HCT116 (cell line): Measurements from ENCODE around the gene WNT3A. TPM values are rescaled to one million over a fixed set of nuclear protein-coding genes. Genes with fewer than 3 reads are reported as not detected.
"Not testable (repeated sequence)": the region's sequence is repeated elsewhere in the genome, so short reads cannot be mapped to it uniquely, and the experiment has no call there.

Source experiments
- ATAC-seq: fragments of 200-7000 bp; cut with Tn5 transposase; 2 replicates; pipeline ENCODE4 v1.9.1; 2020; ENCODE audit warnings: mild to moderate bottlenecking, moderate library complexity
- BruUV-seq: library from RNA; stranded (reverse); fragments of 400-500 nt; replicated peaks from 2 replicates; lab custom pipeline; 2021; lab: Mats Ljungman, UMichigan
- CTCF ChIA-PET: fragments of 300-600 bp; sonication (Branson Sonifier 250); formaldehyde crosslinking; loops from one replicate; lab custom pipeline; 2021; ENCODE audit warnings: antibody characterized with exemption; lab: Charles Lee
- POLR2A ChIA-PET: fragments of 300-600, 350-600 bp; sonication (Branson Sonifier 250); formaldehyde crosslinking; loops from one replicate; lab custom pipeline; 2021; ENCODE audit warnings: antibody characterized with exemption; lab: Charles Lee
- RAD21 ChIA-PET, 2 experiments: fragments of 300-600 bp; sonication (Branson Sonifier 250); formaldehyde crosslinking; loops; one replicate each; lab custom pipeline; 2023; ENCODE audit warnings: low total read pairs in 2 of 2; ENCODE audit not compliant: uncharacterized antibody in 2 of 2, unreplicated experiment in 2 of 2, low non-redundant PET in 1 of 2; lab: Charles Lee
- DNase-seq: peaks from one replicate; pipeline ENCODE4 v3.0.0-alpha.2; 2010; ENCODE audit warnings: low read depth, low spot score
- H2AFZ ChIP-seq: fragments of 200-600 bp; shearing (Covaris generic), sonication (generic); 2 replicates; pipeline ENCODE4 v1.6.1; 2017; ENCODE audit warnings: low read depth, mixed run types, mixed read lengths, antibody characterized with exemption, low read length; ENCODE audit not compliant: poor library complexity, severe bottlenecking
- H3K27ac ChIP-seq: 2 replicates; pipeline ENCODE4 v1.5.1; 2012; ENCODE audit warnings: low read depth, low read length
- H3K27me3 ChIP-seq: fragments of 200-600 bp; sonication (generic); 2 replicates; pipeline ENCODE4 v1.6.1; 2016; ENCODE audit warnings: mixed run types, low read length, mixed read lengths; ENCODE audit not compliant: insufficient read depth
- H3K36me3 ChIP-seq, 2 experiments: fragments of 200-500 bp in 1 of 2; fragments of 200-600 bp in 1 of 2; sonication (Bioruptor generic) in 1 of 2; sonication (generic) in 1 of 2; 2 replicates each; pipeline versions ENCODE4 v1.5.1 to v1.6.1; 2014 to 2016; ENCODE audit warnings: low read length in 2 of 2, inconsistent platforms in 1 of 2, mixed read lengths in 1 of 2, mixed run types in 1 of 2; ENCODE audit not compliant: insufficient read depth in 2 of 2, control insufficient read depth in 1 of 2
- H3K4me1 ChIP-seq, 2 experiments: fragments of 200-600 bp in 1 of 2; sonication (generic) in 1 of 2; 2 replicates each; pipeline versions ENCODE4 v1.5.1 to v1.6.1; 2012 to 2017; ENCODE audit warnings: low read length in 2 of 2, inconsistent platforms in 1 of 2, mild to moderate bottlenecking in 1 of 2, mixed read lengths in 1 of 2, mixed run types in 1 of 2, moderate library complexity in 1 of 2; ENCODE audit not compliant: insufficient read depth in 2 of 2, control insufficient read depth in 1 of 2
- H3K4me2 ChIP-seq: fragments of 200-600 bp; sonication (generic); 2 replicates; pipeline ENCODE4 v1.6.1; 2017; ENCODE audit warnings: mixed run types, low read length, mixed read lengths
- H3K4me3 ChIP-seq, 2 experiments: fragments of 200-600 bp in 1 of 2; sonication (generic) in 1 of 2; replicated peaks in 1 of 2; 2 replicates each; pipeline ENCODE4 v1.5.1; 2011 to 2016; ENCODE audit warnings: low read length in 2 of 2, control low read depth in 1 of 2, low read depth in 1 of 2, mild to moderate bottlenecking in 1 of 2, mixed read lengths in 1 of 2, mixed run types in 1 of 2
- H3K79me2 ChIP-seq: fragments of 200-600 bp; sonication (generic); 2 replicates; pipeline ENCODE4 v1.6.1; 2017; ENCODE audit warnings: mild to moderate bottlenecking, mixed run types, low read length, moderate library complexity, mixed read lengths; ENCODE audit not compliant: insufficient read depth
- H3K9ac ChIP-seq: fragments of 200-600 bp; sonication (generic); 2 replicates; pipeline ENCODE4 v1.6.1; 2016; ENCODE audit warnings: low read length, mixed read lengths
- H3K9me2 ChIP-seq: fragments of 200-600 bp; sonication (generic), shearing (Covaris generic); 2 replicates; pipeline ENCODE4 v1.6.1; 2017; ENCODE audit warnings: mixed run types, mild to moderate bottlenecking, moderate library complexity; ENCODE audit not compliant: insufficient read depth
- H3K9me3 ChIP-seq, 2 experiments: fragments of 200-500 bp in 1 of 2; fragments of 200-600 bp in 1 of 2; sonication (Bioruptor generic) in 1 of 2; sonication (generic) in 1 of 2; 2 replicates each; pipeline ENCODE4 v1.6.1; 2014 to 2017; ENCODE audit warnings: low read length in 2 of 2, mixed read lengths in 2 of 2, inconsistent platforms in 1 of 2, low read depth in 1 of 2, mild to moderate bottlenecking in 1 of 2, mixed run types in 1 of 2, moderate library complexity in 1 of 2; ENCODE audit not compliant: control insufficient read depth in 1 of 2, insufficient read depth in 1 of 2
- H4K20me1 ChIP-seq: fragments of 200-600 bp; sonication (generic), shearing (Covaris generic); 2 replicates; pipeline ENCODE4 v1.6.1; 2017; ENCODE audit warnings: mixed run types, mild to moderate bottlenecking, moderate library complexity; ENCODE audit not compliant: insufficient read depth
- RAD21 ChIP-seq: IDR thresholded peaks from 2 replicates; pipeline ENCODE4 v1.6.1; 2012; ENCODE audit warnings: low read depth, mild to moderate bottlenecking
- intact Hi-C: fragments of 100-400 bp; cut with micrococcal nuclease; formaldehyde crosslinking; loops from 2 replicates; pipeline ENCODE4 v1.10.0; 2022
- total RNA-seq: library from RNA; stranded (reverse); gene quantifications from one replicate; pipeline ENCODE4 v1.2.1, GENCODE V29; 2021; ENCODE audit not compliant: unreplicated experiment
- TF ChIP-seq, protein P1 (sequence below), 3 experiments: fragments of 200-600 bp in 1 of 3; sonication (generic) in 1 of 3; IDR thresholded peaks in 2 of 3; conservative IDR thresholded peaks in 1 of 3; 2 replicates each; pipeline ENCODE4 v1.5.1; 2012 to 2017; ENCODE audit warnings: low read depth in 2 of 3, low read length in 2 of 3, antibody characterized with exemption in 1 of 3, borderline replicate concordance in 1 of 3, control low read depth in 1 of 3, mild to moderate bottlenecking in 1 of 3, mixed read lengths in 1 of 3, mixed run types in 1 of 3, moderate library complexity in 1 of 3; ENCODE audit not compliant: insufficient read depth in 1 of 3

WNT3A gene
- total RNA-seq, 1 experiment from 2014 or later: 3.7 TPM

DNA sequence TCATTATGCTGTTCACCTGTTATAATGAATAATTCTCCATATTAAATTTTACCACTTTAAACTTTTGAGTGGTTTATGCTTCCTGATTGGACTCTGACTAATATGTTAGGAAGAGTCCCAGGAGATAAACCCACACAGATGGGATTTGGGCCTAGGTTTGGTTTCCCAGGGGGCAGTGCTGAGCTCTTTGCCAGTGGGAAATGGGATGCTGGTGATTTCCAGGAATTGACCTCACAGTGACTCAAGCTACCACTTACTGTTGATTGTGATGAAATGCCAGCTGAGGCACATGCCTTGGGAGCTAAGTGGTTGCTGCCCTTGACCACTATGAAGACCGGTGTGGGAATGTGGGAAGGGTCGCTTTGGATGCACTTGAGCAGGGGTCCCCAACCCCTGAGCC lies 40.1 kb upstream of the WNT3A start:
- H3K9ac ChIP-seq, H3K4me2 ChIP-seq, H3K36me3 ChIP-seq, DNase-seq, H3K9me2 ChIP-seq, H3K27me3 ChIP-seq, H3K79me2 ChIP-seq, H4K20me1 ChIP-seq, H3K4me3 ChIP-seq, H2AFZ ChIP-seq, POLR2A ChIA-PET, H3K27ac ChIP-seq, H3K9me3 ChIP-seq, intact Hi-C loops, RAD21 ChIA-PET, H3K4me1 ChIP-seq, BruUV-seq, ATAC-seq: not testable (repeated sequence)
- TF ChIP-seq, protein P1, sequence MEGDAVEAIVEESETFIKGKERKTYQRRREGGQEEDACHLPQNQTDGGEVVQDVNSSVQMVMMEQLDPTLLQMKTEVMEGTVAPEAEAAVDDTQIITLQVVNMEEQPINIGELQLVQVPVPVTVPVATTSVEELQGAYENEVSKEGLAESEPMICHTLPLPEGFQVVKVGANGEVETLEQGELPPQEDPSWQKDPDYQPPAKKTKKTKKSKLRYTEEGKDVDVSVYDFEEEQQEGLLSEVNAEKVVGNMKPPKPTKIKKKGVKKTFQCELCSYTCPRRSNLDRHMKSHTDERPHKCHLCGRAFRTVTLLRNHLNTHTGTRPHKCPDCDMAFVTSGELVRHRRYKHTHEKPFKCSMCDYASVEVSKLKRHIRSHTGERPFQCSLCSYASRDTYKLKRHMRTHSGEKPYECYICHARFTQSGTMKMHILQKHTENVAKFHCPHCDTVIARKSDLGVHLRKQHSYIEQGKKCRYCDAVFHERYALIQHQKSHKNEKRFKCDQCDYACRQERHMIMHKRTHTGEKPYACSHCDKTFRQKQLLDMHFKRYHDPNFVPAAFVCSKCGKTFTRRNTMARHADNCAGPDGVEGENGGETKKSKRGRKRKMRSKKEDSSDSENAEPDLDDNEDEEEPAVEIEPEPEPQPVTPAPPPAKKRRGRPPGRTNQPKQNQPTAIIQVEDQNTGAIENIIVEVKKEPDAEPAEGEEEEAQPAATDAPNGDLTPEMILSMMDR (IDR thresholded peaks at IDR 0.05 in 2 of 3, conservative IDR thresholded peaks at IDR 0.05 in 1 of 3; ENCODE audit: borderline replicate concordance in 1 of 3, insufficient read depth in 1 of 3, low read depth in 2 of 3, low read length in 2 of 3): peak in 2 of 3 experiments; percentile 13 to 30; a peak in 1 of 6 replicates
- CTCF ChIA-PET: interaction anchor here (0.7 kb wide), 1 partner anchor 33 kb away, joined by 3 read pairs; no protein-coding TSS in a partner anchor

GRCh38 chr1:227967815-227968214 lies 39.0 kb upstream of the WNT3A start:
- not testable (repeated sequence) for BruUV-seq

DNA sequence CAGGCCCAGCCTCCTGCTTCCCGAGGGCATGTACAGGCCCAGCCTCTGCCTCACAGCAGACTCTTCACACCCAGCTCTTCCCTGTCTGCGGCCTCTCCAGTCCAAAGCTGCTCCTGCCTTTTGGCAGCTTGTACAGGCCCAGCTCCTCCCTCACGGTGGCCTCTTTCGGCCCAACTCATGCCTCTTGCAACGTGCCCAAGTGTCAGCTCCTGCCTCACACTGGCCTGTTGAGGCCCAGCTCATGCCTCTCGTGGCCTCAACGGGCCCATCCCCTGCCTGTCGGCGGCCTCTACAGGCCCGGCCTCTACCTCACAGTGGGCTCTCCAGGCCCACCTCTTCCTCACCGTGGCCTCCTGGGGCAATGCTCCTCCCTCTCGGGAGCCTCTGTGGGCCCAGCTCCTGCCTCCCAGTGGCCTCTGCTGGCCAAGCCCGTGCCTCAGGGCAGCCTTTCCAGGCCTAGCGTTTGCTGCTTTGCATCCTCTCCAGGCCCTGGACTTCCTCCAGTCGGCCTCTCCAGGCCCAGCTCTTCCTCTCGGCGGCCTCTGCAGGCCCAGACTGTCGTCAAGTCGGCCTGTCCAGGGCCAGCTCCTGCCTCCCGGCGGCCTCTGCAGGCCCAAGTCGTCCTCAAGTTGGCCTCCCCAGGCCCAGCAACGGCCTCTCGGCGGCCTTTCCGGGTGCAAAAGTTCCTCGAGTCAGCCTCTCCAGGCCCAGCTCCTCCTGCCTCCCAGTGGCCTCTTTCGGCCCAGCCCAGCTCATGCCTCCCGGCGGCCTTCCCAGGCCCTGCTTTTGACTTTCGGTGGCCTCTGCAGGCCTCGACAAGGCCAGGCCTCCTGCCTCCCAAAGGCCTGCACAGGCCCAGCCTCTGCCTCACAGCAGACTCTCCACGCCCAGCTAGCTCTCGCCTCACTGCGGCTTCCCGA lies 36.5 kb upstream of the WNT3A start:
- H3K4me3 ChIP-seq, H3K4me1 ChIP-seq, DNase-seq, POLR2A ChIA-PET, BruUV-seq, CTCF ChIA-PET, H3K9ac ChIP-seq, ATAC-seq, RAD21 ChIA-PET, H3K9me2 ChIP-seq, H4K20me1 ChIP-seq, intact Hi-C loops, H2AFZ ChIP-seq, H3K79me2 ChIP-seq, H3K27ac ChIP-seq, H3K4me2 ChIP-seq, H3K36me3 ChIP-seq, H3K27me3 ChIP-seq, H3K9me3 ChIP-seq: not testable (repeated sequence)

More at GRCh38 chr1:227967815-227968214, 39.0 kb upstream of the WNT3A start:
- H3K79me2 ChIP-seq, H3K9me2 ChIP-seq, H3K4me2 ChIP-seq, POLR2A ChIA-PET, H3K27ac ChIP-seq, H3K9me3 ChIP-seq, H3K36me3 ChIP-seq, H3K27me3 ChIP-seq, H2AFZ ChIP-seq, ATAC-seq, intact Hi-C loops, DNase-seq, H3K4me3 ChIP-seq, H3K4me1 ChIP-seq, H3K9ac ChIP-seq, RAD21 ChIA-PET, H4K20me1 ChIP-seq: not testable (repeated sequence)
- CTCF ChIA-PET: interaction anchor here (0.6 kb wide), 1 partner anchor 486 kb away, joined by 3 read pairs; no protein-coding TSS in a partner anchor
- peak; percentile 39; the same call in 1 of the 2 replicates for TF ChIP-seq RAD21
- TF ChIP-seq, protein P1 (IDR thresholded peaks at IDR 0.05 in 2 of 3, conservative IDR thresholded peaks at IDR 0.05 in 1 of 3; ENCODE audit: borderline replicate concordance in 1 of 3, insufficient read depth in 1 of 3, low read depth in 2 of 3, low read length in 2 of 3): peak; percentile 11 to 45 (median 34); a peak in 2 of 6 replicates
